Mesendoderm (in vitro differentiated cells): ENCODE results near the gene CYTH3.
"Not testable (repeated sequence)": the region's sequence is repeated elsewhere in the genome, so short reads cannot be mapped to it uniquely, and the experiment has no call there.

ENCODE experiments used
- DNase-seq: peaks from one replicate; pipeline ENCODE4 v3.0.0; 2013
- H2AK5ac ChIP-seq: 2 replicates; pipeline ENCODE4 v1.6.1; 2013; ENCODE audit warnings: low read length, inconsistent platforms
- H2BK120ac ChIP-seq: 2 replicates; pipeline ENCODE4 v1.6.1; 2013; ENCODE audit warnings: low read depth, mild to moderate bottlenecking, low read length, moderate library complexity, mixed read lengths
- H2BK15ac ChIP-seq: replicated peaks from 2 replicates; pipeline ENCODE4 v1.6.1; 2013; ENCODE audit warnings: low read depth, mild to moderate bottlenecking, moderate library complexity
- H2BK5ac ChIP-seq: 2 replicates; pipeline ENCODE4 v1.6.1; 2013; ENCODE audit warnings: low read length, inconsistent platforms
- H3K18ac ChIP-seq: 2 replicates; pipeline ENCODE4 v1.6.1; 2013; ENCODE audit warnings: mild to moderate bottlenecking, low read length, mixed read lengths
- H3K23ac ChIP-seq: one replicate; pipeline ENCODE4 v1.6.1; 2013; ENCODE audit warnings: low read length
- H3K27ac ChIP-seq: 2 replicates; pipeline ENCODE4 v1.5.1; 2013; ENCODE audit warnings: low read depth, mild to moderate bottlenecking, inconsistent platforms, low read length, moderate library complexity
- H3K27me3 ChIP-seq: 2 replicates; pipeline ENCODE4 v1.6.1; 2013; ENCODE audit warnings: low read length, control low read depth, mild to moderate bottlenecking, inconsistent platforms; ENCODE audit not compliant: insufficient read depth, poor library complexity
- H3K36me3 ChIP-seq: 2 replicates; pipeline ENCODE4 v1.6.1; 2013; ENCODE audit warnings: low read length, inconsistent platforms; ENCODE audit not compliant: control insufficient read depth, insufficient read depth
- H3K4ac ChIP-seq: one replicate; pipeline ENCODE4 v1.6.1; 2013; ENCODE audit warnings: low read depth, mild to moderate bottlenecking, low read length, moderate library complexity
- H3K4me1 ChIP-seq: 2 replicates; pipeline ENCODE4 v1.6.1; 2013; ENCODE audit warnings: low read depth, low read length, inconsistent platforms; ENCODE audit not compliant: control insufficient read depth
- H3K4me2 ChIP-seq: 2 replicates; pipeline ENCODE4 v1.6.1; 2013; ENCODE audit warnings: low read length
- H3K4me3 ChIP-seq: 2 replicates; pipeline ENCODE4 v1.5.1; 2013; ENCODE audit warnings: mild to moderate bottlenecking, low read length
- H3K56ac ChIP-seq: one replicate; pipeline ENCODE4 v1.6.1; 2013; ENCODE audit warnings: low read length
- H3K79me1 ChIP-seq: 2 replicates; pipeline ENCODE4 v1.6.1; 2013; ENCODE audit warnings: low read length, inconsistent platforms
- H3K79me2 ChIP-seq: 2 replicates; pipeline ENCODE4 v1.6.1; 2013; ENCODE audit warnings: mild to moderate bottlenecking, low read length; ENCODE audit not compliant: control insufficient read depth, insufficient read depth
- H3K9ac ChIP-seq: 2 replicates; pipeline ENCODE4 v1.6.1; 2013; ENCODE audit warnings: low read length, inconsistent platforms
- H4K5ac ChIP-seq: one replicate; pipeline ENCODE4 v1.6.1; 2013; ENCODE audit warnings: low read length
- H4K8ac ChIP-seq: one replicate; pipeline ENCODE4 v1.6.1; 2013; ENCODE audit warnings: low read depth, mild to moderate bottlenecking, control low read depth, low read length, moderate library complexity
- WGBS: extraction: QIAGEN DNeasy Blood & Tissue Kit; methylation state at CpG from one replicate; pipeline ENCODE4 v1.1.7; 2013; ENCODE audit warnings: low lambda C conversion rate, missing lambda C conversion rate; ENCODE audit not compliant: insufficient coverage; ENCODE audit errors: extremely low coverage; 5-methylcytosine and 5-hydroxymethylcytosine counted together

The CYTH3 gene

GRCh38 chr7:6286486-6286885 is 14.1 kb upstream of the CYTH3 start:
- no peak overlapping the region for H4K8ac ChIP-seq
- no peak overlapping the region for H3K18ac ChIP-seq
- H3K4me2 ChIP-seq = no peak overlapping the region
- H3K79me1 ChIP-seq = no peaks in the 10 kb centered on the region
- H2AK5ac ChIP-seq = no peak overlapping the region
- H3K4me3 ChIP-seq = no peak overlapping the region
- no peak overlapping the region for H2BK5ac ChIP-seq
- DNase-seq = no peak
- no peaks in the 10 kb centered on the region for H3K4me1 ChIP-seq
- no peak overlapping the region for H4K5ac ChIP-seq
- H3K79me2 ChIP-seq = no peaks in the 10 kb centered on the region
- no CpG with 5 or more reads among the region's 8 CpGs for WGBS
- H3K23ac ChIP-seq = no peak overlapping the region
- no peak overlapping the region for H3K56ac ChIP-seq
- H2BK120ac ChIP-seq = no peak overlapping the region
- H3K27ac ChIP-seq = no peak overlapping the region
- no peaks in the 10 kb centered on the region for H3K27me3 ChIP-seq
- H3K9ac ChIP-seq = no peak overlapping the region
- H3K4ac ChIP-seq = no peak overlapping the region
- no peaks in the 10 kb centered on the region for H3K36me3 ChIP-seq
- H2BK15ac ChIP-seq = no peak overlapping the region

GRCh38 chr7:6284461-6285360 is 12.3 kb upstream of the CYTH3 start:
- Histone ChIP-seq H3K79me1 (no peaks in the 10 kb centered on the region), H3K4ac (no peak overlapping the region), H3K27ac (no peak overlapping the region), H3K4me1 (no peaks in the 10 kb centered on the region), H3K23ac (no peak overlapping the region), H3K18ac (no peak overlapping the region), H3K56ac (no peak overlapping the region), H3K4me3 (no peak overlapping the region), H3K79me2 (no peaks in the 10 kb centered on the region), H3K4me2 (no peak overlapping the region), H2AK5ac (no peak overlapping the region), H3K36me3 (no peaks in the 10 kb centered on the region), H4K8ac (no peak overlapping the region), H2BK120ac (no peak overlapping the region), H2BK15ac (no peak overlapping the region), H4K5ac (no peak overlapping the region), H3K27me3 (no peaks in the 10 kb centered on the region), H3K9ac (no peak overlapping the region), H2BK5ac (no peak overlapping the region)
- no peak for DNase-seq
- no CpG with 5 or more reads among the region's 20 CpGs for WGBS

GRCh38 chr7:6284055-6284400 is 11.6 kb upstream of the CYTH3 start:
- Histone ChIP-seq H3K79me2 (no peaks in the 10 kb centered on the region), H3K4me2 (no peak overlapping the region), H4K8ac (no peak overlapping the region), H2BK15ac (no peak overlapping the region), H3K4me3 (no peak overlapping the region), H3K79me1 (no peaks in the 10 kb centered on the region), H3K4me1 (no peaks in the 10 kb centered on the region), H2BK120ac (no peak overlapping the region), H3K36me3 (no peaks in the 10 kb centered on the region), H3K56ac (no peak overlapping the region), H2BK5ac (no peak overlapping the region), H3K27ac (no peak overlapping the region), H3K23ac (no peak overlapping the region), H3K27me3 (no peaks in the 10 kb centered on the region), H3K18ac (no peak overlapping the region), H3K4ac (no peak overlapping the region), H2AK5ac (no peak overlapping the region), H3K9ac (no peak overlapping the region), H4K5ac (no peak overlapping the region)
- DNase-seq = no peak
- no CpG with 5 or more reads among the region's 7 CpGs for WGBS

GRCh38 chr7:6283391-6284054 is 11.1 kb upstream of the CYTH3 start:
- not testable (repeated sequence) for H4K8ac ChIP-seq, H3K36me3 ChIP-seq, DNase-seq, H3K27ac ChIP-seq, H2BK15ac ChIP-seq, H3K4me2 ChIP-seq, H2BK120ac ChIP-seq, H2AK5ac ChIP-seq, H3K4me3 ChIP-seq, H3K79me1 ChIP-seq, H3K27me3 ChIP-seq, H3K4me1 ChIP-seq, H3K23ac ChIP-seq, H3K56ac ChIP-seq, H3K79me2 ChIP-seq, H3K9ac ChIP-seq, H3K4ac ChIP-seq, H4K5ac ChIP-seq, H2BK5ac ChIP-seq, H3K18ac ChIP-seq
- WGBS = no CpG with 5 or more reads among the region's 9 CpGs

GRCh38 chr7:6279937-6280336 is 7.5 kb upstream of the CYTH3 start:
- no peak overlapping the region for H2BK15ac ChIP-seq
- no peak overlapping the region for H3K18ac ChIP-seq
- no peak overlapping the region for H3K23ac ChIP-seq
- no peak for DNase-seq
- no peak overlapping the region for H2AK5ac ChIP-seq
- no peak overlapping the region for H4K5ac ChIP-seq
- H3K9ac ChIP-seq = no peak overlapping the region
- H2BK5ac ChIP-seq = no peak overlapping the region
- no peak overlapping the region for H3K27ac ChIP-seq
- H3K4me1 ChIP-seq = no peaks in the 10 kb centered on the region
- WGBS = no CpG with 5 or more reads among the region's 5 CpGs
- no peak overlapping the region for H2BK120ac ChIP-seq
- H3K56ac ChIP-seq = no peak overlapping the region
- no peaks in the 10 kb centered on the region for H3K79me1 ChIP-seq
- H3K27me3 ChIP-seq = no peaks in the 10 kb centered on the region
- H3K36me3 ChIP-seq = no peaks in the 10 kb centered on the region
- no peak overlapping the region for H3K4me3 ChIP-seq
- no peaks in the 10 kb centered on the region for H3K79me2 ChIP-seq
- H3K4me2 ChIP-seq = no peak overlapping the region
- H3K4ac ChIP-seq = no peak overlapping the region
- H4K8ac ChIP-seq = no peak overlapping the region
